ENCODE measurements around the gene FAM181A. TPM values are rescaled to one million over a fixed set of nuclear protein-coding genes. Genes with fewer than 3 reads are reported as not detected.

Gene FAM181A
- total and polyA plus RNA-seq, 10 donors, result not detected

- no peak for DNase-seq
- no peak overlapping the region for H3K27ac ChIP-seq
- peaks cover 0 to 9% (median 0%) of the 10 kb centered on the region in 8 donors for H3K9me3 ChIP-seq
- H3K27me3 ChIP-seq (replicated peaks in 1 of 7), result peaks cover 0 to 56% (median 0%) of the 10 kb centered on the region in 7 donors
- no peak overlapping the region for H3K4me3 ChIP-seq
- intact Hi-C loops (cut with DNase I; ENCODE audit: low total_unique reads), result no loop called here
- WGBS, 5 donors, result 67 to 75% (median 69%) methylated on average over 4 to 9 of the region's 9 CpGs
- TF ChIP-seq CTCF (IDR thresholded peaks at IDR 0.05 in 8 of 11, conservative IDR thresholded peaks at IDR 0.05 in 3 of 11), result no peak
- TF ChIP-seq POLR2A (IDR thresholded peaks at IDR 0.05), result no peak
- no peak for TF ChIP-seq POLR2AphosphoS5 (IDR thresholded peaks at IDR 0.05)
- peaks cover 0 to 5% (median 2%) of the 10 kb centered on the region in 6 donors for H3K4me1 ChIP-seq
- H3K36me3 ChIP-seq, result no peaks in the 10 kb centered on the region
These were observed 37.2 kb upstream of the FAM181A start for GRCh38 chr14:93889739-93890483.

GRCh38 chr14:93891756-93892504 is 35.2 kb upstream of the FAM181A start:
- Histone ChIP-seq H3K36me3 (no peaks in the 10 kb centered on the region), H3K4me1 (peaks cover 0 to 5% (median 2%) of the 10 kb centered on the region in 6 donors), H3K27me3 (replicated peaks in 1 of 7) (peaks cover 0 to 59% (median 0%) of the 10 kb centered on the region in 7 donors), H3K27ac (no peak overlapping the region), H3K4me3 (no peak overlapping the region), H3K9me3 (no peaks in the 10 kb centered on the region)
- no peak for DNase-seq
- 68 to 80% (median 72%) methylated on average over 10 to 15 of the region's 15 CpGs for WGBS, 5 donors
- peak in 1 of 11 experiments; percentile 20 for TF ChIP-seq CTCF (IDR thresholded peaks at IDR 0.05 in 8 of 11, conservative IDR thresholded peaks at IDR 0.05 in 3 of 11)
- TF ChIP-seq POLR2A (IDR thresholded peaks at IDR 0.05), result no peak
- no peak for TF ChIP-seq POLR2AphosphoS5 (IDR thresholded peaks at IDR 0.05)
- intact Hi-C loops (cut with DNase I; ENCODE audit: low total_unique reads), result no loop called here

GRCh38 chr14:93892505-93892839 is 34.7 kb upstream of the FAM181A start:
- intact Hi-C loops (cut with DNase I; ENCODE audit: low total_unique reads), result no loop called here

More at GRCh38 chr14:93892505-93892839, 34.7 kb upstream of the FAM181A start:
- no peak overlapping the region for H3K4me3 ChIP-seq
- no peak overlapping the region for H3K27ac ChIP-seq
- peaks cover 0 to 5% (median 2%) of the 10 kb centered on the region in 6 donors for H3K4me1 ChIP-seq
- no peaks in the 10 kb centered on the region for H3K36me3 ChIP-seq
- TF ChIP-seq POLR2AphosphoS5 (IDR thresholded peaks at IDR 0.05) (no peak), POLR2A (IDR thresholded peaks at IDR 0.05) (no peak), CTCF (IDR thresholded peaks at IDR 0.05 in 8 of 11, conservative IDR thresholded peaks at IDR 0.05 in 3 of 11) (no peak)
- no peak for DNase-seq
- H3K27me3 ChIP-seq (replicated peaks in 1 of 7), result peaks cover 0 to 59% (median 0%) of the 10 kb centered on the region in 7 donors
- 69 to 76% (median 71%) methylated on average over 5 of the region's 5 CpGs for WGBS, 5 donors
- H3K9me3 ChIP-seq, result no peaks in the 10 kb centered on the region

Data from spleen (tissue), 11 donors.